Activated naive CD4-positive, alpha-beta T cell treated with anti-CD3 and anti-CD28 coated beads for 36 hours (primary cell): ENCODE measurements around the gene ZNG1F. TPM values are rescaled to one million over a fixed set of nuclear protein-coding genes. Genes with fewer than 3 reads are reported as not detected.
"Not testable (repeated sequence)": the region's sequence is repeated elsewhere in the genome, so short reads cannot be mapped to it uniquely, and the experiment has no call there.

Experiments used
- CTCF ChIA-PET: fragments of 350-600 bp; sonication (Branson Sonifier 250); formaldehyde crosslinking; loops from one replicate; lab custom pipeline; 2021; ENCODE audit warnings: antibody characterized with exemption; lab: Charles Lee
- DNase-seq: peaks from one replicate; pipeline ENCODE4 v3.0.0-alpha.2; 2020
- H3K27ac Mint-ChIP-seq: one replicate; pipeline ENCODE4 v1.8.0; 2021; ENCODE audit warnings: mild to moderate bottlenecking, mixed read lengths
- H3K27me3 Mint-ChIP-seq: one replicate; pipeline ENCODE4 v1.8.0; 2021; ENCODE audit warnings: low read depth, mixed read lengths
- H3K36me3 Mint-ChIP-seq: one replicate; pipeline ENCODE4 v1.8.0; 2021; ENCODE audit warnings: low read depth, mixed read lengths
- H3K4me1 Mint-ChIP-seq: one replicate; pipeline ENCODE4 v1.8.0; 2021; ENCODE audit warnings: low read depth, mixed read lengths
- H3K4me3 Mint-ChIP-seq: one replicate; pipeline ENCODE4 v1.8.0; 2021; ENCODE audit warnings: mild to moderate bottlenecking, moderate library complexity, mixed read lengths
- H3K9me3 Mint-ChIP-seq: one replicate; pipeline ENCODE4 v1.8.0; 2021; ENCODE audit warnings: mixed read lengths
- intact Hi-C: fragments of 100-400 bp; cut with micrococcal nuclease; formaldehyde crosslinking; loops from one replicate; pipeline ENCODE4 v1.15.1; 2023
- total RNA-seq, 2 experiments: library from RNA; stranded (reverse); gene quantifications; one replicate each; pipeline ENCODE4 v1.2.3, GENCODE V29; 2021

Gene ZNG1F
- total RNA-seq = 10 to 100 TPM in 1 of 2 experiments, 1 to 10 TPM in 1; 8.5 to 11.5 TPM

DNA sequence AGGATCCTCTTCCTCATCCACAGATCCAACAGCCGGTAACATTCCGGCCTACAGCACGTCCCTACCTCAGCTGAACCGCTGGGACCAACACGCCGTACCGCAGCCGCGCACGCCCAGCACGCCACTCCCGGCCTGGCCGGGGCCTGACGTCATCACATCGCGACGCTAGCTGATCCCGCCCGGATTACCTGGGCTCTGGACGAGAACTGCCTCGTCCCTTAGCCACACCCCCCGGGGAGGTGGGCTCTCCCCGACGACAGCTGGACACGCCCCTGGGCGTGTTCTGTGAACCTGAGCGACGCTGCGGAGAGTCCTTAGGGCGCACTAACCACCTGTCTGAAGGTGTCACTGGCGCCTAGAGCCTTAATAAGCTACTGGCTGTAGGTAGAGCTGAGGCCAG, at the start of gene ZNG1F:
TSS of gene ZNG1F (minus strand) at position 101 of the 400 bp plus-strand sequence. CDS start at position 42, 59 bp downstream.
- H3K4me1 Mint-ChIP-seq, H3K27ac Mint-ChIP-seq, H3K27me3 Mint-ChIP-seq, H3K9me3 Mint-ChIP-seq, H3K36me3 Mint-ChIP-seq, DNase-seq, intact Hi-C loops, H3K4me3 Mint-ChIP-seq, CTCF ChIA-PET: not testable (repeated sequence)

DNA sequence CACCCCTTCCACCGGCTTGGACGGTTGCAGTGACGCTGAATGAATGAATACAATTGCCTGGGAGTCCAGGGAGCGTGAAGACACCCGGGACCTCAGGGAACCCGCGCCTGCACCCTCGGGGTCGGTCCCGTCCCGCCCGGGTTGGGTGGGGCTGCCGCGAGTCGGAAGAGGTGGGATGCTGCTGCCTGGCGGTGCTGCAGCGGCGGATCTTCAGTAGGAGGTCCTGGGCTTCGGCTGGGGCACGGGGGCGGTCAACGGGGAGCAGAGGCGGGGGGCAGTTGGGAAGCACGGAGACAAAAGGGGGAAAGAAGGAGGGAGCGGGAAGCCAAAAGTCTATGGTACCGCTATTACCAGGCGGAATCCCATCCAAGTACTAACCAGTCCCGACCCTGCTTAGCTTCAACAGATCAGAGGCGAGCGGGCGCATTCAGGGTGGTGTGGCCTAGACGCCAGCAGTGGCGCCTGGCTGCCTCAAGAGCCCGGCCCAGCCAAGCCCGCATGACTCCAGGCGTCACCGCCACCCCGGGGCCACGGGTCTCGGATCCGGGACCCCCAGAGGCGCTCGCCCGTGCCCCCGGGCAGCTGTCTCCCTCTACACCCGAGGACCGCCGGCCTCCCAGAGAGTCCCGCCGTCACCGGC, 48.1 kb upstream of the ZNG1F start:
- peaks cover 12% of the 10 kb centered on the region for H3K9me3 Mint-ChIP-seq
- CTCF ChIA-PET, intact Hi-C loops, H3K4me3 Mint-ChIP-seq, H3K4me1 Mint-ChIP-seq, H3K27ac Mint-ChIP-seq, H3K36me3 Mint-ChIP-seq, H3K27me3 Mint-ChIP-seq: not testable (repeated sequence)
- peak; percentile 50 for DNase-seq

DNA sequence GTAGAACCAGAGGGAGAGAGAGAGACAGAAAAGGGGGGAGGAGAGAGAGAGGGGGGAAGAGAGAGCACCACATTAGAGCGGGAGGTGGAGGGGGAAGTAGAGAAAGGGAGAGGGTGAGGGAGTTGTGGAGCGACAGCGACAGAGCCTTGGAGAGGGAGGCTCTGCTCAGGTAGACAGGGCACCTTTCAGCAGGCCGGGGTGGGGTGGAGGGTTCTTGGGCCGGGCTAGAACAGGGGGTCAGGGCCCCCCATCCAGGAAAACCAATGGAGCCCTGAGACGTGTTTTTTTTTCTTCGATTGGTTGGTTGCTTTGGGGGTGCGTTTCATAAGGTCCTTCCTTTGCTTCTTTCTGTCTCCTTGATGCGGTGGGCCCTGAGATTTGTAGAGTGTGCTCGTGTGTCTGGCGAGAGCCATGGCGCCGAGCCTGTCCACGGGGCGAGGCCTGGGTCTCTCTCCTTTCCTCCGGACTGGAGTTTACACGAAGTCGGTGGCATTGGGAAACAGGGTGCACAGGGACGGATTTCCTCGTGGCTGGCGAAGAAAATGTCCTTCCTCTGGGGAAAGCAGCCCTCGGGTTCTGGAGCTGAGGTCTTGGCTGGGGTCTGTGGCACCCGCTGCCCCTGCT, 47.5 kb upstream of the ZNG1F start:
- H3K4me3 Mint-ChIP-seq, H3K27ac Mint-ChIP-seq, H3K36me3 Mint-ChIP-seq, H3K27me3 Mint-ChIP-seq, intact Hi-C loops, H3K4me1 Mint-ChIP-seq, CTCF ChIA-PET, DNase-seq: not testable (repeated sequence)
- peaks cover 12% of the 10 kb centered on the region for H3K9me3 Mint-ChIP-seq

DNA sequence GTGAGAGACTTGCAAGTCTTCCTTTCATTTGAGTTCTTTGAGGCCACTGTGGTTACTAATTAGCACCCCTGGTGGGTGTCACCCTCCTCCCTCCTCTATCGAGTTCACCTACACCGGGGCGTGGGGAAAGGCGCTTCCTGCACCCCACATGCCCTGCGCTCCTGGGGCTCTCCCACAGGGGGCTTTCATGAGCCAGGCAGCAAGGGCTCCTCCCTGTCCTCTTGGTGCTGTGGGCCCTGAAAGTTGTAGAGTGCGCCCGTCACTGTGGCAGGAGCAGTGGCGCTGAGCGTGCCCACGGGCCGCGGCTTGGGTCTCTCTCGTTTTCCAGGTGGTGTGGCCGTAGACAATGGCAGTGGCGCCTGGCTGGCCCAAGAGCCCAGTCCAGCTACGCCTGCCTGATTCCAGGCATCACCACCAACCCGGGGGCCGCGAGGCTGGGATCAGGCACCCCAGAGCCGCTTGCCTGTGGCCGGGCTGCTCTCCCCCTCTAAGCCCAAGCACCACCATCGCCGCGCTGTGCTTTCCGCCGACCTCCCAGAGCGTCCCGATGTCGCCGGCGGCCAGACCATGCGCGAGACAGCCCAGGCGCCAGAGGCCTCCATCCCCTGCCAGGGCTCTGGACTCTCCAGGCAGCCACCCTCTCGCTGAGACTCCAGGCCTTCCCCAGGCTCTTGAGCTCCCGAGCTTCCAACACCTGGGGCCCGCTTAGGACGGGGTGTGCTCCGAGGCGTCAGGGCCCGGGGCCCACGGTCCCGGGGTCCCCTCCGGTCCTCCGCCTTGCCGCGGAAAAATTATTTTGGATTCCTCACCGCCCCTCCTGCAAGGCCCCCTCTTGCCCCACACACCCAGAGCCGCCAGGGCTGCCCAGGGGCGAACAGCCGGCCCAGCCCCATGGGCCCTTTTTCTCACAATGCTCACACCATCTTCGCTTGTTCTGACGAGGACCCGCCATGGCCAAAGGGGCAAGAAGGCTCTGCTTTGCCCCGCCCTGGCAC, 46.0 kb upstream of the ZNG1F start:
- H3K27ac Mint-ChIP-seq, H3K27me3 Mint-ChIP-seq, H3K9me3 Mint-ChIP-seq, intact Hi-C loops, H3K4me3 Mint-ChIP-seq, CTCF ChIA-PET, H3K4me1 Mint-ChIP-seq, H3K36me3 Mint-ChIP-seq: not testable (repeated sequence)
- DNase-seq = peak; percentile 59

DNA sequence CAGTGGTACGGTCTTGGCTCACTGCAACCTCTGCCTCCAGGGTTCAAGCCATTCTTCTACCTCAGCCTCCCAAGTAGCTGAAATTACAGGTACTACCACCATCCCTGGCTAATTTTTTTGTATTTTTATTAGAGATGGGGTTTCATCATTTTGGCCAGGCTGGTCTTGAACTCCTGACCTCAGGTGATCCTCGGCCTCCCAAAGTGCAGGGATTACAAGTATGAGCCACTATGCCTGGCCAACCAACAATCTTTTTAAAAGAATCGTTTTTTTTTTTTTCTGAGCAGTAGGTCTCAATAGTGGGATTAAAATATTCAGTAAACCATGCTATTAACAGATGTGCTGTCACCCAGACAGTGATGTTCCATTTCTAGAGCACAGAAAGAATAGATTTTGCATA, 45.1 kb upstream of the ZNG1F start:
- H3K27ac Mint-ChIP-seq, CTCF ChIA-PET, DNase-seq, H3K4me3 Mint-ChIP-seq, H3K36me3 Mint-ChIP-seq, H3K27me3 Mint-ChIP-seq, intact Hi-C loops, H3K4me1 Mint-ChIP-seq, H3K9me3 Mint-ChIP-seq: not testable (repeated sequence)

DNA sequence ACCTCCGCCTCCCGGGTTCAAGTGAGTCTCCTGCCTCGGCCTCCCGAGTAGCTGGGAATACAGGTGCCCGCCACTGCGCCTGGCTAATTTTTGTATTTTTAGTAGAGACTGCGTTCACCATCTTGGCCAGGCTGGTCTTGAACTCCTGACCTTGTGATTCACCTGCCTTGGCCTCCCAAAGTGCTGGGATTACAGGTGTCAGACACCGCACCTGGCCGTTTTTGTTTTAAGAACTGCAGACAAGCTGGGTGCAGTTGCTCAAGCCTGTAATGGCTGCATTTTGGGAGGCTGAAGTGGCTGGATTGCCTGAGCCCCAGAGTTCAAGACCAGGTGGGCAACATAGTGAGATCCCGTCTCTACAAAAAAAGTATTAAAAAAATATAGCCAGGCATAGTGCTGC, 43.2 kb upstream of the ZNG1F start:
- CTCF ChIA-PET, H3K27me3 Mint-ChIP-seq, intact Hi-C loops, H3K27ac Mint-ChIP-seq, H3K4me3 Mint-ChIP-seq, H3K4me1 Mint-ChIP-seq, H3K9me3 Mint-ChIP-seq, H3K36me3 Mint-ChIP-seq, DNase-seq: not testable (repeated sequence)

DNA sequence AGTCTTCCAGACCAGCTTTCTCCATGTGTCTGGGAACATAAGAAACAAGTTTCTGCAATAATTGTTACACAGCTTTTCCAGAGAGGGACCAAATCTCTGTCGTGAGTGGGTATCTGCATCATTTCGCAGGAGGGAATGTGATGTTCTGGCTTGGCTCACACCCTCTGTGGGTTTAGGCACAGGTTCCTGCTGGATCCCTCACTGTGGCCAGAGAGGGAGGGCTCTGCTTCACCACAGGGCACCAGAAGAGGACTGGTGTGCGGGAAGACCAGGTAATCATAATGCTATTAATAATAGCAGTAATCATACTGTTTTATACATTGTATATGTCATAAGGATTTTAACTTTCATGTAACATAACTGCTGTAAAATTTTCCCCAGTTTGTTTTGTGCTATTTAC, 41.3 kb upstream of the ZNG1F start:
- H3K27ac Mint-ChIP-seq, H3K4me1 Mint-ChIP-seq, H3K27me3 Mint-ChIP-seq, DNase-seq, intact Hi-C loops, H3K4me3 Mint-ChIP-seq, CTCF ChIA-PET, H3K9me3 Mint-ChIP-seq, H3K36me3 Mint-ChIP-seq: not testable (repeated sequence)

DNA sequence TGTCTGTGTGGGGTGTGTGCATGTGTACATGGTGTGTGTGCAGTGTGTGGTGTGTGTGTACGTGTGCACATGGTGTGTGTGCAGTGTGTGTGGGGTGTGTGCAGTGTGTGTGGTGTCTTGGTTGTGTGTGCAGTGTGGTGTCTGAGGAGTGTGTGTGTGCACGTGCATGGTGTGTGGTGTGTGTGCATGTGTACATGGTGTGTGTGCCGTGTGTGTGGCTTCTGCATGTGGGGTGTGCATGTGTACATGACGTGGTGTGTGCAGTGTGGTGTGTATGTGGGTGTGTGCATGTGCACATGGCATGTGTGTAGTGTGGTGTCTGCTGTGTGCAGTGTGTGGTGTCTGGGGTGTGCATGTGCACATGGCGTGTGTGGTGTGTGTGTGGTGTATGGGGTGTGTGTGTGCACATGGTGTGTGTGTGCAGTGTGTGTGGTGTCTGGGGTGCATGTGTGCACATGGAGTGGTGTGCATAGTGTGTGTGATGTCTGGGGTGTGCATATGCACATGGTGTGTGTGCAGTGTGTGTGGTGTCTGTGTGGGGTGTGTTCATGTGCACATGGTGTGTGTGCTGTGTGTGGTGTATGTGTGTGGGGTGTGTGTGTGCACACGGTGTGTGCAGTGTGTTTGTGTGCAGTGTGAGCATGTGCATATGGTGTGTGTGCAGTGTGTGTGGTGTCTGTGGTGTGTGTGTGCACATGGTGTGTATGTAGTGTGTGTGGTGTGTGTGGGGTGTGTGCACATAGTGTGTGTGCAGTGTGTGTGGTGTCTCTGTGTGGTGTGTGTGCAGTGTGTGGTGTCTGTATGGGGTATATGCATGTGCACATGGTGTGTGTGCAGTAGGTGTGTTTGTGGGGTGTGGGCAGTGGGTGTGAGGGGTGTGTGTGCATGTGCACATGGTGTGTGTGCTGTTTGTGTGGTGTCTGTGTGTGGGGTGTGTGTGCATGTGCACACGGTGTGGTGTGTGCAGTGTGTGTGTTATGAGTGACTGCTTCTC, 40.6 kb upstream of the ZNG1F start:
- DNase-seq = no peak
- H3K27ac Mint-ChIP-seq = no peak overlapping the region
- CTCF ChIA-PET = no interaction called here
- peaks cover 2% of the 10 kb centered on the region for H3K27me3 Mint-ChIP-seq
- H3K4me1 Mint-ChIP-seq = no peaks in the 10 kb centered on the region
- H3K36me3 Mint-ChIP-seq = no peaks in the 10 kb centered on the region
- no peak overlapping the region for H3K4me3 Mint-ChIP-seq
- peaks cover 2% of the 10 kb centered on the region for H3K9me3 Mint-ChIP-seq
- intact Hi-C loops = no loop called here

DNA sequence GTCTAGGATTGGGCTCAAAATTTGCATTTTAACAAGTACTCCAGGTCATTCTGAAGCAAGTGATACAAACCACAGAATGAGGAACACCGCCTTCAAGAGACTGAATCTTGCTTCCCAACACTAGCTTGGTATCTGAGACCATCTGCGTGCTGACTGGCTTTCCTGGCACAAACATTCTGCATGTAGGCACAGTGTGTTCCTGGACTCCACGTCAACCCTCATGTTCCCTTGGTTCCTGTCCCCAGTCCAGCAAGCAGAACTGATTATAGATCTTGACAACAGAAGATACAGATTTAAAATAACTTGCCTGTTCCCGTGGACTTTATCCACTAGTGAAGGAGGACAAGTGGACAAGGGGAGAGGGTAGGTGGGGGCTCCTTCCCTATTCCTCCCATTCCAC, 30.7 kb upstream of the ZNG1F start:
- DNase-seq, H3K27me3 Mint-ChIP-seq, H3K4me1 Mint-ChIP-seq, H3K27ac Mint-ChIP-seq, CTCF ChIA-PET, H3K9me3 Mint-ChIP-seq, H3K36me3 Mint-ChIP-seq, intact Hi-C loops, H3K4me3 Mint-ChIP-seq: not testable (repeated sequence)

DNA sequence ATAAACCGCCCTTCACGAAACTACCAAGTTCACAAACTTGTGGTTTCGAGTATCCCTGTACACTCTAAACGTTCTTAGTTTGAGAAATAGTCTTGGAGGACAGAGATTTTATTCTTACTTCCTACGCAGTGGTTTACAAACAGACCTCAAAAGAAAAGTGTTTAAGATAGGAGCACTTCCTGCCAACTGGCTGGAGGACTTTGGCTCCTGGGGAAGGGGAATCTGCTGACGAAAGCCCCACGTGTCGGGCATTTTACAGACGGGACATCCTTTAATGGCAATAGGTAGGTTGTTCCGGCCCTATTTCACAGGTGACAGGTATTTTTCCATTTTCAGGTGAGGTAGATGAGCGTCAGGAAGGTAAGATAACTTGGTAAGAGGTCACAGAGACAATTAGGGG, 678 bp downstream of the ZNG1F start:
- H3K36me3 Mint-ChIP-seq, DNase-seq, H3K27me3 Mint-ChIP-seq, H3K4me3 Mint-ChIP-seq, H3K9me3 Mint-ChIP-seq, H3K4me1 Mint-ChIP-seq, intact Hi-C loops, CTCF ChIA-PET, H3K27ac Mint-ChIP-seq: not testable (repeated sequence)

DNA sequence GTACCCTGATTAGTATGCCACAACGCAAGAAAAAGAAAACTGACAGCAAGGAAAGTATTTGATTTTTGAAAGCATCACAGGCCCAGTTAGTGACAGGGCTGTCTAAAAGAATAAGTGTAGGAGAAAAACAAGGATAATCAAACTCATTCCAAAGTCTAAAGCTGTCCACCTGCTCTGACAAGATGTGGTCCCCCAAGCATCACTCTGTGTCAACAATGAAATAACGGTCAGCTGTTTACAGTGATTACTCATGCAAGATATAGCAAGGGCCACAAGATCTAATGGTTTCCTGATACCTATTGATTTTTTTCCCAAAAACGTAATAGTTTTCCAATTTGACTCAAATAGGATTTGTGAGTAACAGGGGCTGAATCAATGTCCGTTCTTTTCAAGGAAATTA, 14.1 kb downstream of the ZNG1F start:
- H3K9me3 Mint-ChIP-seq, H3K4me1 Mint-ChIP-seq, H3K4me3 Mint-ChIP-seq, intact Hi-C loops, H3K27ac Mint-ChIP-seq, H3K27me3 Mint-ChIP-seq, H3K36me3 Mint-ChIP-seq, DNase-seq, CTCF ChIA-PET: not testable (repeated sequence)

DNA sequence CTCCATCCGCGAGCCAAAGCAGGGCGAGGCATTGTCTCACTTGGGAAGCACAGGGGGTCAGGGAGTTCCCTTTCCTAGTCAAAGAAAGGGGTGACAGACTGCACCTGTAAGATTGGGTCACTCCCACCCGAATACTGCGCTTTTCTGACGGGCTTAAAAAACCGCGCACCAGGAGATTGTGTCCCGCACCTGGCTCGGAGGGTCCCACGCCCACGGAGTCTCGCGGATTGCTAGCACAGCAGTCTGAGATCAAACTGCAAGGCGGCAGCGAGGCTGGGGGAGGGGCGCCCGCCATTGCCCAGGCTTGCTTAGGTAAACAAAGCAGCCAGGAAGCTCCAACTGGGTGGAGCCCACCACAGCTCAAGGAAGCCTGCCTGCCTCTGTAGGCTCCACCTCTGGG, 39.0 kb downstream of the ZNG1F start:
- H3K36me3 Mint-ChIP-seq, H3K9me3 Mint-ChIP-seq, H3K27me3 Mint-ChIP-seq, intact Hi-C loops, H3K4me3 Mint-ChIP-seq, DNase-seq, H3K4me1 Mint-ChIP-seq, H3K27ac Mint-ChIP-seq, CTCF ChIA-PET: not testable (repeated sequence)
